IPS-15b (cell line): ENCODE results near the gene RSBN1L.

Experiments
- H3K27me3 ChIP-seq: one replicate; pipeline ENCODE4 v1.6.1; 2013; ENCODE audit warnings: low read length; ENCODE audit not compliant: control insufficient read depth, insufficient read depth
- H3K36me3 ChIP-seq: one replicate; pipeline ENCODE4 v1.6.1; 2013; ENCODE audit warnings: low read length; ENCODE audit not compliant: control insufficient read depth, insufficient read depth
- H3K4me1 ChIP-seq: one replicate; pipeline ENCODE4 v1.6.1; 2013; ENCODE audit warnings: mild to moderate bottlenecking, low read length; ENCODE audit not compliant: control insufficient read depth, insufficient read depth
- H3K4me3 ChIP-seq: one replicate; pipeline ENCODE4 v1.5.1; 2013; ENCODE audit warnings: low read depth, low read length
- H3K9ac ChIP-seq: one replicate; pipeline ENCODE4 v1.6.1; 2013; ENCODE audit warnings: low read depth, mild to moderate bottlenecking, low read length
- H3K9me3 ChIP-seq: one replicate; pipeline ENCODE4 v1.6.1; 2013; ENCODE audit warnings: mild to moderate bottlenecking, low read length; ENCODE audit not compliant: control insufficient read depth, insufficient read depth

RSBN1L gene

GRCh38 chr7:77736991-77737390, 40.7 kb downstream of the RSBN1L start:
- Histone ChIP-seq H3K36me3 (no peaks in the 10 kb centered on the region), H3K27me3 (no peaks in the 10 kb centered on the region), H3K9me3 (no peaks in the 10 kb centered on the region), H3K9ac (no peak overlapping the region), H3K4me1 (no peaks in the 10 kb centered on the region), H3K4me3 (no peak overlapping the region)

DNA sequence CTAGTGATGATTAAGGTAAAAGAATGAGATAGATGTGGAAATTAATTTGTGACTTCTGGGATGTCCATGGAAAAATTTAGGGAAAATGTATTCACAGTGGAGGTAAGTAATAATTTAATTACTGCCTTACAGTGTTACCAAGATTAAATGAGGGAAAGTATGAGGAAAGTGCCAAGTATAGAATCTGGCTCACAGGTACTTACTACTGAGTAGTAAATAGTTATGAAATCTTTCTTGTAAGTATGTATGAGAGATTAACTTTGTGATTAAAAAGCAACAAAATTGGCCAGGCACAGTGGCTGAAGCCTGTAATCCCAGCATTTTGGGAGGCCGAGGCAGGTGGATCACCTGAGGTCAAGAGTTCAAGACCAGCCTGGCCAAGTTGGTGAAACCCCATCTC, 42.1 kb downstream of the RSBN1L start:
- no peaks in the 10 kb centered on the region for H3K9me3 ChIP-seq
- no peaks in the 10 kb centered on the region for H3K27me3 ChIP-seq
- no peaks in the 10 kb centered on the region for H3K36me3 ChIP-seq
- no peak overlapping the region for H3K4me3 ChIP-seq
- no peaks in the 10 kb centered on the region for H3K4me1 ChIP-seq
- no peak overlapping the region for H3K9ac ChIP-seq

DNA sequence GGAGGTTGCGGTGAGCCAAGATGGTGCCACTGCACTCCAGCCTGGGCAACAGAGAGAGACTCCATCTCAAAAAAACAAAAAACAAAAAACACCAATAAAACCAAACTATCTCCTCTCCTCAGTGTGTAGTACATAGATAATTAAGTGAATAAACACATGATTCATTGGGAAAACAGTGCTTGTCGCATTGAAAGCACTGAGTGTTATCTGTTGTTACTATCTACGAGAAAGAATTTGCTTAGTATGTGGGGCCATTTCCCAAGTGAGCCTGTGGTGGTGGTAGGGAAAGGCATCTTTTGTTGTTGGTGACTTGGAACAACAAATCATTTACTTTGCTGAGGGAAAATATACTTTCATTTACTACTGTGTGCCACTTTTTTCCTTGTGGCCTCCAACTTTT, 42.6 kb downstream of the RSBN1L start:
- Histone ChIP-seq H3K4me1 (no peaks in the 10 kb centered on the region), H3K9ac (no peak overlapping the region), H3K36me3 (no peaks in the 10 kb centered on the region), H3K9me3 (no peaks in the 10 kb centered on the region), H3K4me3 (no peak overlapping the region), H3K27me3 (no peaks in the 10 kb centered on the region)

- Histone ChIP-seq H3K36me3 (no peaks in the 10 kb centered on the region), H3K4me1 (no peaks in the 10 kb centered on the region), H3K9ac (no peak overlapping the region), H3K27me3 (no peaks in the 10 kb centered on the region), H3K9me3 (no peaks in the 10 kb centered on the region), H3K4me3 (no peak overlapping the region)
Observed at GRCh38 chr7:77740257-77740656, 44.0 kb downstream of the RSBN1L start.

GRCh38 chr7:77743518-77743917, 47.3 kb downstream of the RSBN1L start:
- Histone ChIP-seq H3K9me3 (no peaks in the 10 kb centered on the region), H3K4me1 (no peaks in the 10 kb centered on the region), H3K4me3 (no peak overlapping the region), H3K36me3 (peaks cover 2% of the 10 kb centered on the region), H3K27me3 (no peaks in the 10 kb centered on the region), H3K9ac (no peak overlapping the region)

GRCh38 chr7:77745746-77746145, 49.5 kb downstream of the RSBN1L start:
- Histone ChIP-seq H3K4me3 (no peak overlapping the region), H3K9ac (no peak overlapping the region), H3K36me3 (peaks cover 2% of the 10 kb centered on the region), H3K27me3 (no peaks in the 10 kb centered on the region), H3K9me3 (no peaks in the 10 kb centered on the region), H3K4me1 (no peaks in the 10 kb centered on the region)

DNA sequence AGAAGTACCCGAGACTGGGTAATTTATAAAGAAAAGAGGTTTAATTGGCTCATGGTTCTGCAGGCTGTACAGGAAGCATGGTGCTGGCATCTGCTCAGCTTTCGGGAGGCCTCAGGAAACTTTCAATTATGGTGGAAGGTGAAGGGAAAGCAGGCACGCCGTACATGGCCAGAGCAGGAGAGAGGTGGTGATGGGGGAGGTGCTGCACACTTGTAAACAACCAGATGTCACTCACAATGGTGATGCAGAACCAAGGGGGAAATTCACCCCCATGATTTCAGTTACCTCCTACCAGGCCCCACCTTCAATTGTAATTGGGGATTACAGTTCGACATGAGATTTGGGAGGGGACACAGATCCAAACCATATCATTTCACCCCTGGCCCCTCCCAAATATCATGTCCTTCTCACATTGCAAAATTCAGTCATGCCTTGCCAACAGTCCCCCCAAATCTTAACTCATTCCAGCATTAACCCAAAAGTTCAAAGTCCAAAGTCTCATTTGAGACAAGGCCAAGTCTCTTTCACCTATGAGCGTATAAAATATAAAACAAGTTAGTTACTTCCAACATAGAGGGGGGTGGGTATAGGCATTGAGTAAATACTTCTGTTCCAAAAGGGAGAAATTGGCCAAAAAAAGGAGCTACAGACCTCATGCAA, 50.0 kb downstream of the RSBN1L start:
- no peaks in the 10 kb centered on the region for H3K9me3 ChIP-seq

DNA sequence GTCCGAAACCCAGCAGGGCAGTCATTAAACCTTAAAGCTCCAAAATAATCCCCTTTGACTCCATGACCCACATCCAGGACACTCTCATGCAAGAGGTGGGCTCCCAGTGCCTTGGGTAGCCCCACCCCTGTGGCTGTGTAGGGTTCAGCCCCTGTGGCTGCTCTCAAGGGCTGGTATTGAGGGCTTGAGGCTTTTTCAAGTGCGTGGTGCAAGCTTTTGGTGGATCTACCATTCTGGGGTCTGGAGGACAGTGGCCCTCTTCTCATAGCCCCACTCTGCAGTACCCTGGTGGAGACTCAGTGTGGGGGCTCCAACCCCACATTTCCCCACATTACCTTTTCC, 50.5 kb downstream of the RSBN1L start:
- Histone ChIP-seq H3K36me3 (peaks cover 2% of the 10 kb centered on the region), H3K4me1 (no peaks in the 10 kb centered on the region), H3K27me3 (no peaks in the 10 kb centered on the region), H3K9ac (no peak overlapping the region), H3K9me3 (no peaks in the 10 kb centered on the region), H3K4me3 (no peak overlapping the region)

More for the DNA sequence above, 50.0 kb downstream of the RSBN1L start:
- Histone ChIP-seq H3K27me3 (no peaks in the 10 kb centered on the region), H3K9ac (no peak overlapping the region), H3K4me1 (no peaks in the 10 kb centered on the region), H3K36me3 (peaks cover 2% of the 10 kb centered on the region), H3K4me3 (no peak overlapping the region)

DNA sequence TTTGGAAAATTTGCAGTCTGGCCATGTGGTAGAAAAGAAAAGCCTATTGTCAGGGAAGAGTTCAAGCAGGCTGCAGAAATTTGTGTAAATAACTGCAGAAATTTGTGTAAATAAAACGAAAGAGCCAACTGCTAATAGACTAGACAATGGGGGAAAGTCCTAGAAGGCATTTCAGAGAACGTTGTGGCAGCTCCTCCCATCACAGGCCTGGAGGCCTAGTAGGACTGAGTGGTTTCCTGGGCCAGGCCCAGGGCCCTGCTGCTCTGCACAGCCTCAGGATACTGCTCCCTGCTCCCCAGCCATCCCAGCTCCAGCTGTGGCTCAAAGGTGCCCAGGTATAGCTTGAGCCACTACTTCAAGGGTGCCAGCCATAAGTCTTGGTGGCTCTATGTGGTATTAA, 50.9 kb downstream of the RSBN1L start:
- Histone ChIP-seq H3K9me3 (no peaks in the 10 kb centered on the region), H3K36me3 (peaks cover 2% of the 10 kb centered on the region), H3K4me1 (no peaks in the 10 kb centered on the region), H3K4me3 (no peak overlapping the region), H3K9ac (no peak overlapping the region), H3K27me3 (no peaks in the 10 kb centered on the region)

- Histone ChIP-seq H3K4me3 (no peak overlapping the region), H3K9ac (no peak overlapping the region), H3K27me3 (no peaks in the 10 kb centered on the region), H3K4me1 (no peaks in the 10 kb centered on the region), H3K36me3 (peaks cover 2% of the 10 kb centered on the region), H3K9me3 (no peaks in the 10 kb centered on the region)
Observed at GRCh38 chr7:77747718-77748117, 51.5 kb downstream of the RSBN1L start.

DNA sequence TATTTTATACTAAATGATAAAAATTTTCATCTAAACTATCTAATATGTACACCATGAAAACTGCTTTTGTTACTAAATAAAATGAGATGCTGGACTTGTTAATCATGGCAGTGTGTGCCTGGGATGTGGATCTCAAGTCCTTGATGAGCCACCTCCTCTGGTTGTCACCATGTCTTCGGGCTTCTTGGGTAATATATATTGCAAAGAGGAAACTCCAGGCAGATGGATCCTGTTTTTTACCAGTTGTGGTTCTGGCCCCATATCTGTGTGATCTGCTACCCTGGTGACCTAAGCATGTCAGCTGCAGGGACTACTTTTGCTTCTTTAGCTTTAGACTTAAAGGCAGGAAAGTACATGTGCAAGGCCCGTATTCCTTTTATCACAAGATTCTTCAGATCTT, 55.8 kb downstream of the RSBN1L start:
- Histone ChIP-seq H3K4me1 (no peaks in the 10 kb centered on the region), H3K9ac (no peak overlapping the region), H3K27me3 (no peaks in the 10 kb centered on the region), H3K9me3 (no peaks in the 10 kb centered on the region), H3K4me3 (no peak overlapping the region), H3K36me3 (peaks cover 2% of the 10 kb centered on the region)

- H3K9ac ChIP-seq, result no peak overlapping the region
- H3K27me3 ChIP-seq, result no peaks in the 10 kb centered on the region
- H3K4me3 ChIP-seq, result no peak overlapping the region
- no peaks in the 10 kb centered on the region for H3K4me1 ChIP-seq
- H3K9me3 ChIP-seq, result no peaks in the 10 kb centered on the region
- no peaks in the 10 kb centered on the region for H3K36me3 ChIP-seq
Observed at GRCh38 chr7:77753173-77753572, 56.9 kb downstream of the RSBN1L start.
